Upper lobe of right lung (tissue), 1 donor: ENCODE results near the gene SLC19A1. TPM values are rescaled to one million over a fixed set of nuclear protein-coding genes. Genes with fewer than 3 reads are reported as not detected.

ENCODE experiments used
- ATAC-seq: fragments of 200-7000 bp; cut with Tn5 transposase; one replicate; pipeline ENCODE4 v1.9.1; 2020; ENCODE audit warnings: mild to moderate bottlenecking, moderate library complexity
- DNase-seq: peaks from one replicate; pipeline ENCODE4 v3.0.0-alpha.2; 2020
- H3K27ac ChIP-seq: fragments of 200-600 bp; one replicate; pipeline ENCODE4 v1.8.0; 2022
- H3K27me3 ChIP-seq: fragments of 200-600 bp; one replicate; pipeline ENCODE4 v1.8.0; 2022; ENCODE audit warnings: mild to moderate bottlenecking
- H3K36me3 ChIP-seq: fragments of 200-600 bp; one replicate; pipeline ENCODE4 v1.8.0; 2022
- H3K4me1 ChIP-seq: fragments of 200-600 bp; one replicate; pipeline ENCODE4 v1.8.0; 2022
- H3K4me3 ChIP-seq: fragments of 200-600 bp; one replicate; pipeline ENCODE4 v1.8.0; 2022; ENCODE audit warnings: mild to moderate bottlenecking
- H3K9me3 ChIP-seq: fragments of 200-600 bp; one replicate; pipeline ENCODE4 v1.8.0; 2022
- CTCF ChIP-seq: fragments of 200-600 bp; IDR thresholded peaks from one replicate; pipeline ENCODE4 v1.8.0; 2022; ENCODE audit warnings: antibody characterized with exemption
- intact Hi-C: fragments of 100-400 bp; cut with DNase I; formaldehyde crosslinking; loops from one replicate; pipeline ENCODE4 v1.11.0; 2022
- total RNA-seq: library from RNA; stranded (reverse); fragmentation: NEBNext Ultra II Directional; extraction: Animal tissue kit (Norgen Biotek cat#: 25700); gene quantifications from one replicate; pipeline ENCODE4 v1.2.1, GENCODE V29; 2021
- donor health status: DM: no; HTN: yes; CAD: no; lungs with severe emphysema.

The SLC19A1 gene
- total RNA-seq, 1 donor from 2014 or later = 39.3 TPM

- ATAC-seq (no peak), DNase-seq (no peak)
- Histone ChIP-seq H3K4me1 (no peaks in the 10 kb centered on the region), H3K4me3 (no peak overlapping the region), H3K36me3 (peaks cover 11% of the 10 kb centered on the region), H3K9me3 (no peaks in the 10 kb centered on the region), H3K27me3 (no peaks in the 10 kb centered on the region), H3K27ac (no peak overlapping the region)
- intact Hi-C loops = no loop called here
- TF ChIP-seq CTCF = no peak
Measured at GRCh38 chr21:45491623-45492022, 50.6 kb downstream of the SLC19A1 start.

GRCh38 chr21:45491056-45491455, 51.2 kb downstream of the SLC19A1 start:
- no peaks in the 10 kb centered on the region for H3K9me3 ChIP-seq
- H3K4me1 ChIP-seq = no peaks in the 10 kb centered on the region
- no peak for ATAC-seq
- H3K27ac ChIP-seq = no peak overlapping the region
- DNase-seq = no peak
- H3K36me3 ChIP-seq = peaks cover 9% of the 10 kb centered on the region
- intact Hi-C loops = no loop called here
- H3K27me3 ChIP-seq = no peaks in the 10 kb centered on the region
- no peak for TF ChIP-seq CTCF
- no peak overlapping the region for H3K4me3 ChIP-seq

- no peak for ATAC-seq
- TF ChIP-seq CTCF = no peak
- no peaks in the 10 kb centered on the region for H3K27me3 ChIP-seq
- no peak for DNase-seq
- intact Hi-C loops = no loop called here
- H3K4me1 ChIP-seq = no peaks in the 10 kb centered on the region
- peaks cover under 1% of the 10 kb centered on the region for H3K36me3 ChIP-seq
- no peaks in the 10 kb centered on the region for H3K9me3 ChIP-seq
- no peak overlapping the region for H3K27ac ChIP-seq
- H3K4me3 ChIP-seq = no peak overlapping the region
Measured at GRCh38 chr21:45490049-45490731, 52.0 kb downstream of the SLC19A1 start.

GRCh38 chr21:45489722-45489982, 52.6 kb downstream of the SLC19A1 start:
- Histone ChIP-seq H3K27me3 (no peaks in the 10 kb centered on the region), H3K9me3 (no peaks in the 10 kb centered on the region), H3K36me3 (no peaks in the 10 kb centered on the region), H3K4me3 (no peak overlapping the region), H3K4me1 (no peaks in the 10 kb centered on the region), H3K27ac (no peak overlapping the region)
- intact Hi-C loops = no loop called here
- ATAC-seq = no peak
- no peak for DNase-seq
- TF ChIP-seq CTCF = no peak

- Histone ChIP-seq H3K4me1 (no peaks in the 10 kb centered on the region), H3K9me3 (no peaks in the 10 kb centered on the region), H3K27ac (no peak overlapping the region), H3K4me3 (no peak overlapping the region), H3K27me3 (no peaks in the 10 kb centered on the region), H3K36me3 (no peaks in the 10 kb centered on the region)
- intact Hi-C loops = no loop called here
- ATAC-seq (no peak), DNase-seq (no peak)
- no peak for TF ChIP-seq CTCF
Measured at GRCh38 chr21:45488931-45489721, 53.1 kb downstream of the SLC19A1 start.
